PFSK-1 (cell line): ENCODE measurements around the gene RRP9.
A peak's percentile ranks its signal among the peaks of the same experiment; 100 is the strongest.

Experiments used
- FOXP2 ChIP-seq: optimal IDR thresholded peaks from 2 replicates; pipeline ENCODE3; 2011; ENCODE audit warnings: borderline replicate concordance, control low read depth, inconsistent platforms; ENCODE audit not compliant: insufficient read depth; ENCODE audit errors: extremely low read length, extremely low read depth
- POLR2AphosphoS5 ChIP-seq: IDR thresholded peaks from 2 replicates; pipeline ENCODE4 v1.6.1; 2012; ENCODE audit warnings: low read depth, mild to moderate bottlenecking, control low read depth, low read length, moderate library complexity
- REST ChIP-seq, 2 experiments: IDR thresholded peaks; 2 replicates each; pipeline versions ENCODE4 v1.6.1 to v1.8.0; 2011 to 2012; ENCODE audit warnings: low read depth in 2 of 2, low read length in 2 of 2, control low read depth in 1 of 2, inconsistent platforms in 1 of 2, mild to moderate bottlenecking in 1 of 2, moderate library complexity in 1 of 2; ENCODE audit not compliant: insufficient read depth in 1 of 2
- SIN3A ChIP-seq: IDR thresholded peaks from 2 replicates; pipeline ENCODE4 v1.6.1; 2012; ENCODE audit warnings: mild to moderate bottlenecking, low read length, moderate library complexity, borderline replicate concordance; ENCODE audit not compliant: insufficient read depth
- TAF1 ChIP-seq: IDR thresholded peaks from 2 replicates; pipeline ENCODE4 v1.6.1; 2012; ENCODE audit warnings: low read length, control low read depth, borderline replicate concordance; ENCODE audit not compliant: insufficient read depth

RRP9 gene

GRCh38 chr3:51935886-51936755 lies 5.6 kb downstream of the RRP9 start:
- no peak for TF ChIP-seq FOXP2
- TF ChIP-seq SIN3A = no peak
- TF ChIP-seq POLR2AphosphoS5 = no peak
- TF ChIP-seq TAF1 = no peak
- TF ChIP-seq REST (IDR thresholded peaks at IDR 0.05; ENCODE audit: insufficient read depth in 1 of 2, low read depth in 2 of 2, low read length in 2 of 2) = no peak

- TF ChIP-seq SIN3A = no peak
- TF ChIP-seq FOXP2 = no peak
- TF ChIP-seq REST (IDR thresholded peaks at IDR 0.05; ENCODE audit: insufficient read depth in 1 of 2, low read depth in 2 of 2, low read length in 2 of 2) = no peak
- no peak for TF ChIP-seq TAF1
- no peak for TF ChIP-seq POLR2AphosphoS5
Measured at GRCh38 chr3:51934991-51935885, 6.5 kb downstream of the RRP9 start.

DNA sequence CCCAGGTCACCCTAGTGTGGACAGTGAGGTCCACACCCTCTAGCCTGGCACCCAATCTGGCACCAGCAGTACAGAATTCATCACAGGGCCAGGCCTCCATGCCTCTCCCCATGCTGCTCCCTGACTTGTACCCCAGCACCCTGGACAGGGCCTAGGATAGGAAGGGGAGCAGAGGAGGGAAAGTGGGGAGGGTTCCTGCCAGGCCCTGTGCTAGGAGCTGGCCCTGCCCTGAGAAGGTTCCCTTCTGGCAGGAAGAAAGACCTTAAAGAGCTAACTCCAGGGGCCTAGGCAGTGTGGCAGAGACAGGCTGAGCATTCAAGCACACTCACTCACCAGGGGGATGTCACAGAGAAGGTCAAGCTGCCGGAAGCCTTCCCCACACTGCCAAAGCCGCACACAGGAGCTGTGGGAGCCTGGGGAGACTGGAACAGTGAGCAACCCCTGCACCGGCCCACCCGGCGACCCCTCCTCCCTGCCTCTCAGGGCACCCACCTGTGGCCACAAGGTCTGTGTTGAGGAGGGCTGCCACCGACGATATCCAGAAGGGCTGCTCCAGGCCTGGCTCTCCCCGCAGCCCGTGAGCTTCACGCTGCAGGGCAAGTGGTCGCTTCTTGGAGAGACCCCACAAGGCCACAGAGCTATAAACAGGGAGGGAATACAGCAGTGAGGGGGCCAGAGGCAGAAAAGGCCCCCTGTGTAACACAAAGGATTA lies 7.4 kb downstream of the RRP9 start:
- peak in 1 of 2 experiments; percentile 83; a peak in 2 of 4 replicates for TF ChIP-seq REST (IDR thresholded peaks at IDR 0.05; ENCODE audit: insufficient read depth in 1 of 2, low read depth in 2 of 2, low read length in 2 of 2)
- TF ChIP-seq TAF1 = no peak

GRCh38 chr3:51933471-51934138 lies 8.1 kb downstream of the RRP9 start:
- TF ChIP-seq REST (IDR thresholded peaks at IDR 0.05; ENCODE audit: insufficient read depth in 1 of 2, low read depth in 2 of 2, low read length in 2 of 2) (no peak), SIN3A (no peak), TAF1 (no peak), POLR2AphosphoS5 (no peak), FOXP2 (no peak)
